Right hindlimb (tissue), 1 donor: Measurements from ENCODE around the gene KRT78.

Source experiments
- DNase-seq: peaks from one replicate; pipeline ENCODE4 v3.0.0-alpha.2; 2018

Gene KRT78

DNA sequence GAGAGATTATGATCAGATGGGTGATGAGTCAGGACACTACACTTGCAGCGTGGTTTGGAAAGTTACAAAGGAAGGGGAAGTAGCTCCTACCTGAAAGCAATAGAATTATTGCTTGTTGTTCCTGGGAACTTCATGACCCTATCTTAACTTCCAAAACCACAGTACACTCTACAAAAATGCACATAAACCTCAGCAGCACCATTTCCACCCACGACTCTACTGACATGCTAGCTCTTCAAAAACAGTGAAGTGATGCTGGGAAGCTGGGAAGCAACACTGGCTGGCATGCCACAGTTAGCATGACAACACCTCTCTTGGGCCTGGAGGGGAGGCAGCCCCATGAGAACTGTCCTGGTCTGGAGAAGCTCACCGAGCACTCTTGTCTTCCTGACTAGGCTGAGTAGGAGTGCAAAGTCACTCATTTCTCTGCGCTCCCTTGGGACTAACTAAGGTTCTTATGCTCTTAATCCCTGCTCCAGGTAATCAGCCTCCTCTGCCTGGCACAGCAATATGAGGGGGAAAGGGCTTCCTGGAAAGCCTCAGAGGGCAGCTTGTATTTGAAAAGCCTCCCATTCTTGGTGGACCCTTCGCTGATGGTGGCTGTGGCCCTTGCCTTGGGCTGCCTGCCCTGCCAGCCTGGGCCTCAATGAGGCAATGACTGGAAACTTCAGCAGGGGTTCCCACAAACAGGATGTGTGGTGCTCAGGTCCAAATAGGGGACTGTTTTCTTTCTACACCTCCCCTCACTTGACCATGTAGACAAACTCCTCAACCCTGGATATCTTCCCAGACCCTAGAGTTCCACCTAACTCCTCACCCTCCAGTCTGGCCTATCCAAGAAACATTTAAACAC, 54.1 kb downstream of the KRT78 start:
- DNase-seq = no peak

- no peak for DNase-seq
Observed at GRCh38 chr12:52792185-52793029, 56.4 kb downstream of the KRT78 start.

GRCh38 chr12:52791271-52792184, 57.3 kb downstream of the KRT78 start:
- no peak for DNase-seq

DNA sequence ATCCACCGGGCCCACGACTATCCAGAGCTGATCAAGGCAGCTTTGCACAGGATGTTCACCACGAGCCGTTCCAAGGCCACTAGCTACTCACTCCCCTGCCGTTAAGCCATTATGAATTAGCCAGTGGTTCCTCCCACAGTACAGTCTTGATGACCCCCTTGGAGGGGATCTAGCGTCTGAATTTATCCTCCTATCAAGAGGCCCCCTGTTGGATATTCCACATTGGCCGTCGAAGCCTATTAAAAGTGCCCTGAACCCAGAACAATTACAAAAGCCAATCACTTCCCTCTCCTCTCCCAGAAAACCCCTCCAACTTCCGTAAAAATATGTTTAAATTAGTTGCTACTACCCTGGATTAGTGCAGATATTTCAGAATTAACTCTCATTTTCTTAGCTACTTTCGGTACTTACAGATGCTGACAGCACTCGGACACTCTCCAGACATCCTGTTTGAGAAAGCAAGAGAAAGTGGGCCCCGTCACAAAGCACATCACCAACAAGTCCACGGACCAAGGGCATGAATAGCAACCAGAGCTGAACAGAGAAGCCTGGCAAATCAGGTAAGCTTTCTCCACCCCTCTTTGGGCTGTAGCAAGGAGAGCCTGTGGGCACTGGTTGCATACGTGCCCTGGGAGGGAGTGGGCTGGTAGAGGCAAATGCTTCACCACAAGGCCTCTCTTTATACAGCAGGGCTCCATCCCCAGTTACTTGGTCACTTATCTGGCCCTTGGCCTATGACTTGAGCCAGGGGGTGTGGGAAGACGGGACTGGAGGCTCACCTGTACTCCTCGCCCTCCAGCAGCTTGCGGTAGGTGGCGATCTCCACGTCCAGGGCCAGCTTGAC, 58.1 kb downstream of the KRT78 start:
- DNase-seq = no peak

GRCh38 chr12:52789637-52790426, 59.0 kb downstream of the KRT78 start:
- DNase-seq = no peak

DNA sequence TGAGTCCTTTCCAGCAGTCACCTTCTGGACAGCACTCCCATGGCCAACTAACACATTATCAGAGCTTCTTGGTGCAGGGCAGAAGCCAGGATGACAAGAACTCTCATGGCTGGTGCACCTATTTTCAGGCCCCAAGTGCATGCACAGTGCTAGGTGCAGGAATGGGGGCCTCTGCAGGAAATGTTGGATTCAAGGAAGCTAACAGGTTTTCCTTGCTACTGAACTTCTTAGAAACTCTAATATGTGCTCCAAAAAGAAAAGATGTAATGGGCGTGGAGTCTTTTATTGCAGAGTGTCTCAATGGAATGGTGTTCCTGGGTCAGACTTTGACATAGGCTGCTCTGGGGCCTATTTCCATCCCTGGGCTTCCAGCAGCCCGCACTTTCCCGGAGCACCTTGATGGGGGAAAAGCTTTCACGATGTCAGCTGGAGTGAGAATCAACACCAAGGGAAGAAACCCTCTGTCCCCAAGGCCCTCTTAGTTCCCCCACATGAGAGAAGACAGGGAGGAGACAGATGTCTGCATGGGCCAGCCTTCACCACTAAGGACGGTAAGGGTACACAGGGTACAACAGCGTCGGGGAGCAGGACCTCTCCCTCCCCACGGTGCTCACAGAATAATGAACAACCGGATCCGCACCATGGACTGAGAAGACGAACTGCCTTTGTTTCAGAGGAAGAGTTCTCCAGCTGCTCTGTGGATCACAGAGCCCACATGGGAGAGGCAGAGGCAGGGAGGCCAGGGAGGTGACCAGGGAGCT, 59.7 kb downstream of the KRT78 start:
- no peak for DNase-seq

GRCh38 chr12:52788192-52788875, 60.5 kb downstream of the KRT78 start:
- DNase-seq = no peak
